Neural cell (in vitro differentiated cells): ENCODE measurements around the gene F11R. TPM values are rescaled to one million over a fixed set of nuclear protein-coding genes. Genes with fewer than 3 reads are reported as not detected.

Source experiments
- H2AFZ ChIP-seq: fragments of 200-600, 300-800 bp; sonication (generic), shearing (Covaris generic); 2 replicates; pipeline ENCODE4 v1.6.0; 2014; ENCODE audit warnings: low read depth, mild to moderate bottlenecking, antibody characterized with exemption, low read length, moderate library complexity
- H3F3A ChIP-seq: fragments of 200-600 bp; shearing (Covaris generic); 2 replicates; pipeline ENCODE4 v1.6.1; 2016; ENCODE audit warnings: mild to moderate bottlenecking, moderate library complexity, mixed read lengths, antibody characterized with exemption, low read length; ENCODE audit not compliant: insufficient read depth, poor library complexity, severe bottlenecking
- H3K27ac ChIP-seq: fragments of 200-600, 300-800 bp; sonication (generic), shearing (Covaris generic); 2 replicates; pipeline ENCODE4 v1.5.1; 2014; ENCODE audit warnings: mild to moderate bottlenecking, low read length, moderate library complexity
- H3K27me3 ChIP-seq: fragments of 300-800, 200-600 bp; sonication (generic), shearing (Covaris generic); 2 replicates; pipeline ENCODE4 v1.6.0; 2014; ENCODE audit warnings: mild to moderate bottlenecking, low read depth, low read length, moderate library complexity; ENCODE audit not compliant: insufficient read depth
- H3K36me3 ChIP-seq: fragments of 300-800, 200-600 bp; sonication (generic), shearing (Covaris generic); 2 replicates; pipeline ENCODE4 v1.5.1; 2014; ENCODE audit warnings: mild to moderate bottlenecking, antibody characterized with exemption, low read length, moderate library complexity; ENCODE audit not compliant: insufficient read depth
- H3K4me2 ChIP-seq: fragments of 300-800, 200-600 bp; sonication (generic), shearing (Covaris generic); 2 replicates; pipeline ENCODE4 v1.6.0; 2014; ENCODE audit warnings: mild to moderate bottlenecking, low read length
- H3K4me3 ChIP-seq: fragments of 300-800, 200-600 bp; sonication (generic), shearing (Covaris generic); 2 replicates; pipeline ENCODE4 v1.5.1; 2014; ENCODE audit warnings: mild to moderate bottlenecking, low read length, moderate library complexity
- H3K79me2 ChIP-seq: fragments of 200-600 bp; shearing (Covaris generic); replicated peaks from 2 replicates; pipeline ENCODE4 v1.6.0; 2014; ENCODE audit warnings: mild to moderate bottlenecking, low read length, moderate library complexity; ENCODE audit not compliant: insufficient read depth
- H3K9ac ChIP-seq: fragments of 300-800, 200-600 bp; sonication (generic), shearing (Covaris generic); 2 replicates; pipeline ENCODE4 v1.6.1; 2016; ENCODE audit warnings: mild to moderate bottlenecking, low read length, mixed read lengths
- H3K9me2 ChIP-seq: fragments of 200-600 bp; shearing (Covaris generic); 2 replicates; pipeline ENCODE4 v1.6.1; 2016; ENCODE audit warnings: mild to moderate bottlenecking, low read length, mixed read lengths; ENCODE audit not compliant: insufficient read depth
- H3K9me3 ChIP-seq: fragments of 200-600, 300-800 bp; sonication (generic), shearing (Covaris generic); 2 replicates; pipeline ENCODE4 v1.6.1; 2016; ENCODE audit warnings: mild to moderate bottlenecking, mixed run types, low read length, moderate library complexity, mixed read lengths
- H4K20me1 ChIP-seq: fragments of 200-600 bp; shearing (Covaris generic); 2 replicates; pipeline ENCODE4 v1.6.1; 2016; ENCODE audit warnings: mild to moderate bottlenecking, mixed run types; ENCODE audit not compliant: insufficient read depth
- CTCF ChIP-seq: fragments of 450-650 bp; IDR thresholded peaks from 2 replicates; pipeline ENCODE4 v1.5.1; 2014; ENCODE audit warnings: antibody characterized with exemption, mild to moderate bottlenecking, moderate library complexity; ENCODE audit not compliant: poor library complexity, severe bottlenecking
- EP300 ChIP-seq: fragments of 450-650 bp; conservative IDR thresholded peaks from 2 replicates; pipeline ENCODE4 v1.6.1; 2014; ENCODE audit warnings: antibody characterized with exemption, mild to moderate bottlenecking, moderate library complexity; ENCODE audit not compliant: poor library complexity, severe bottlenecking
- EZH2 ChIP-seq: fragments of 200-600, 300-800 bp; shearing (Covaris generic), sonication (generic); IDR thresholded peaks from 2 replicates; pipeline ENCODE4 v1.6.1; 2014; ENCODE audit warnings: antibody characterized with exemption, low read length, borderline replicate concordance, mild to moderate bottlenecking; ENCODE audit not compliant: insufficient read depth, poor library complexity, severe bottlenecking
- MXI1 ChIP-seq: fragments of 450-650 bp; conservative IDR thresholded peaks from 2 replicates; pipeline ENCODE4 v1.6.1; 2014; ENCODE audit warnings: antibody characterized with exemption, mild to moderate bottlenecking; ENCODE audit not compliant: poor library complexity, severe bottlenecking
- POLR2AphosphoS5 ChIP-seq: IDR thresholded peaks from 2 replicates; pipeline ENCODE4 v1.6.1; 2012
- RAD21 ChIP-seq: fragments of 450-650 bp; conservative IDR thresholded peaks from 2 replicates; pipeline ENCODE4 v1.6.1; 2014; ENCODE audit warnings: antibody characterized with exemption, mild to moderate bottlenecking, moderate library complexity
- REST ChIP-seq: IDR thresholded peaks from 2 replicates; pipeline ENCODE4 v1.6.1; 2012; ENCODE audit warnings: borderline replicate concordance
- SMC3 ChIP-seq: fragments of 450-650 bp; conservative IDR thresholded peaks from 2 replicates; pipeline ENCODE4 v1.6.1; 2014; ENCODE audit warnings: antibody characterized with exemption, mild to moderate bottlenecking, moderate library complexity; ENCODE audit not compliant: poor library complexity
- TAF1 ChIP-seq: IDR thresholded peaks from 2 replicates; pipeline ENCODE4 v1.6.1; 2012; ENCODE audit warnings: low read depth
- polyA plus RNA-seq: library from polyadenylated mRNA; depleted of rRNA; stranded (reverse); fragments of >200 nt; gene quantifications from 2 replicates; pipeline ENCODE4 v1.2.3, GENCODE V29; 2014

F11R gene
- polyA plus RNA-seq, 1 donor from 2014 or later: 7.3 TPM

- no peaks in the 10 kb centered on the region for H3K9me3 ChIP-seq
- H3K27me3 ChIP-seq: no peaks in the 10 kb centered on the region
- H3K9ac ChIP-seq: no peak overlapping the region
- no peaks in the 10 kb centered on the region for H3K36me3 ChIP-seq
- H3K27ac ChIP-seq: no peak overlapping the region
- no peak overlapping the region for H2AFZ ChIP-seq
- H3K9me2 ChIP-seq: no peaks in the 10 kb centered on the region
- no peaks in the 10 kb centered on the region for H3F3A ChIP-seq
- H3K4me3 ChIP-seq: no peak overlapping the region
- H3K4me2 ChIP-seq: no peak overlapping the region
- H3K79me2 ChIP-seq: no peaks in the 10 kb centered on the region
- no peaks in the 10 kb centered on the region for H4K20me1 ChIP-seq
- TF ChIP-seq EZH2: no peak
- TF ChIP-seq EP300: no peak
- TF ChIP-seq SMC3: no peak
- no peak for TF ChIP-seq POLR2AphosphoS5
- no peak for TF ChIP-seq REST
Observed at GRCh38 chr1:161069241-161069640, 48.3 kb upstream of the F11R start.

- Histone ChIP-seq H3K9ac (no peak overlapping the region), H3K27ac (no peak overlapping the region), H3F3A (no peaks in the 10 kb centered on the region), H3K4me2 (no peak overlapping the region), H3K4me3 (no peak overlapping the region), H3K36me3 (no peaks in the 10 kb centered on the region), H3K9me2 (no peaks in the 10 kb centered on the region), H4K20me1 (no peaks in the 10 kb centered on the region), H3K27me3 (no peaks in the 10 kb centered on the region), H2AFZ (no peak overlapping the region), H3K9me3 (no peaks in the 10 kb centered on the region), H3K79me2 (no peaks in the 10 kb centered on the region)
- no peak for TF ChIP-seq POLR2AphosphoS5
- no peak for TF ChIP-seq REST
- TF ChIP-seq EP300: no peak
- no peak for TF ChIP-seq SMC3
- no peak for TF ChIP-seq CTCF
- no peak for TF ChIP-seq RAD21
- no peak for TF ChIP-seq EZH2
- no peak for TF ChIP-seq TAF1
- no peak for TF ChIP-seq MXI1
Observed at GRCh38 chr1:161068306-161069234, 47.6 kb upstream of the F11R start.
